Cardiac muscle cell (in vitro differentiated cells and primary cell): ENCODE data around the gene OR5K4. TPM values are rescaled to one million over a fixed set of nuclear protein-coding genes. Genes with fewer than 3 reads are reported as not detected.

Source experiments
- DNase-seq, 2 donors: peaks; one replicate each; pipeline versions ENCODE4 v3.0.0 to v3.0.0-alpha.2; 2010 to 2017; ENCODE audit warnings: low read depth in 1 of 2, low spot score in 1 of 2
- H3K27ac ChIP-seq: fragments of 200-600 bp; sonication (generic); 2 replicates; pipeline ENCODE4 v1.5.1; 2016
- H3K27me3 ChIP-seq: fragments of 200-600 bp; sonication (generic); 2 replicates; pipeline ENCODE4 v1.6.0; 2016; ENCODE audit warnings: control low read depth
- H3K36me3 ChIP-seq: fragments of 200-600 bp; sonication (generic); 2 replicates; pipeline ENCODE4 v1.5.1; 2016; ENCODE audit warnings: control low read depth
- H3K4me1 ChIP-seq: fragments of 200-600 bp; sonication (generic); 2 replicates; pipeline ENCODE4 v1.8.1; 2017; ENCODE audit warnings: low read depth, mild to moderate bottlenecking, mixed run types
- H3K4me3 ChIP-seq: fragments of 200-600 bp; sonication (generic); 2 replicates; pipeline ENCODE4 v1.5.1; 2016; ENCODE audit warnings: mild to moderate bottlenecking
- H3K9me3 ChIP-seq: fragments of 200-600 bp; sonication (generic); 2 replicates; pipeline ENCODE4 v1.5.1; 2017; ENCODE audit warnings: low read depth, mild to moderate bottlenecking, control low read depth
- polyA plus RNA-seq: library from polyadenylated mRNA; unstranded; fragments of >200 nt; fragmentation: Nextera tagmentation; extraction: Ambion mirVana; gene quantifications from 2 replicates; pipeline ENCODE4 v1.2.1, GENCODE V29; 2016
- total RNA-seq: library from RNA; depleted of rRNA; stranded (reverse); fragments of >200 nt; gene quantifications from 2 replicates; pipeline ENCODE4 v1.2.3, GENCODE V29; 2016
- TF ChIP-seq, protein P1 (sequence below): IDR thresholded peaks from 2 replicates; pipeline ENCODE4 v1.5.1; 2012; ENCODE audit warnings: low read depth, mild to moderate bottlenecking, low read length

The OR5K4 gene
- total and polyA plus RNA-seq, 2 experiments from 2014 or later = not detected

- TF ChIP-seq, protein P1, sequence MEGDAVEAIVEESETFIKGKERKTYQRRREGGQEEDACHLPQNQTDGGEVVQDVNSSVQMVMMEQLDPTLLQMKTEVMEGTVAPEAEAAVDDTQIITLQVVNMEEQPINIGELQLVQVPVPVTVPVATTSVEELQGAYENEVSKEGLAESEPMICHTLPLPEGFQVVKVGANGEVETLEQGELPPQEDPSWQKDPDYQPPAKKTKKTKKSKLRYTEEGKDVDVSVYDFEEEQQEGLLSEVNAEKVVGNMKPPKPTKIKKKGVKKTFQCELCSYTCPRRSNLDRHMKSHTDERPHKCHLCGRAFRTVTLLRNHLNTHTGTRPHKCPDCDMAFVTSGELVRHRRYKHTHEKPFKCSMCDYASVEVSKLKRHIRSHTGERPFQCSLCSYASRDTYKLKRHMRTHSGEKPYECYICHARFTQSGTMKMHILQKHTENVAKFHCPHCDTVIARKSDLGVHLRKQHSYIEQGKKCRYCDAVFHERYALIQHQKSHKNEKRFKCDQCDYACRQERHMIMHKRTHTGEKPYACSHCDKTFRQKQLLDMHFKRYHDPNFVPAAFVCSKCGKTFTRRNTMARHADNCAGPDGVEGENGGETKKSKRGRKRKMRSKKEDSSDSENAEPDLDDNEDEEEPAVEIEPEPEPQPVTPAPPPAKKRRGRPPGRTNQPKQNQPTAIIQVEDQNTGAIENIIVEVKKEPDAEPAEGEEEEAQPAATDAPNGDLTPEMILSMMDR = peak; percentile 33
- peaks cover 5% of the 10 kb centered on the region for H3K27me3 ChIP-seq
These were observed 19.6 kb upstream of the OR5K4 start for GRCh38 chr3:98333989-98334606.

DNA sequence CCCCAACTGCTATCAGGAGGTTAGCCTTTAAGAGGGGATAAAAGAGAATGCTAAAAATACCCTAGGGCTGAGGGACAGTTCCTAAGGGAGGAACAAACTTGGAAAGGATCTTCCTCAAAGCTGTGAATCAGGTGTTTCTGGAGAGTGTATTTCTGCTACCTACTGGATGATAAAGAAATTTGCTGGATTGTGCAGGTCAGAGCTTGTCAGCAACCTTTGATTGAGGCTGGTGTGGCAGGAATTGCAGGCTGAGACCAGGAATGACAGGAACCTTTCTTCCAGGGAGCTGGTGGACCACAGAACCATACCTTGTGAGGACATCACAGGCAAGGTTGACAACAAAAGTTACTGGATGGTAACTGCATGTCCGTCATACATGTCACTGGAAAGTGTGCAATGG is 14.6 kb upstream of the OR5K4 start:
- no peaks in the 10 kb centered on the region for H3K36me3 ChIP-seq
- TF ChIP-seq, protein P1 = no peak

More at GRCh38 chr3:98333989-98334606, 19.6 kb upstream of the OR5K4 start:
- no peaks in the 10 kb centered on the region for H3K9me3 ChIP-seq
- no peak overlapping the region for H3K27ac ChIP-seq
- peak in 1 of 2 donors; percentile 56 for DNase-seq
- no peak overlapping the region for H3K4me3 ChIP-seq
- no peaks in the 10 kb centered on the region for H3K36me3 ChIP-seq
- no peaks in the 10 kb centered on the region for H3K4me1 ChIP-seq

GRCh38 chr3:98341758-98342157 is 11.9 kb upstream of the OR5K4 start:
- H3K36me3 ChIP-seq = no peaks in the 10 kb centered on the region
- no peak overlapping the region for H3K4me3 ChIP-seq
- no peak for DNase-seq
- TF ChIP-seq, protein P1 = no peak
- no peaks in the 10 kb centered on the region for H3K27me3 ChIP-seq
- H3K9me3 ChIP-seq = no peaks in the 10 kb centered on the region
- H3K4me1 ChIP-seq = peaks cover 5% of the 10 kb centered on the region
- H3K27ac ChIP-seq = no peak overlapping the region

More for the DNA sequence above, 14.6 kb upstream of the OR5K4 start:
- Histone ChIP-seq H3K27me3 (no peaks in the 10 kb centered on the region), H3K4me3 (no peak overlapping the region), H3K27ac (no peak overlapping the region), H3K4me1 (no peaks in the 10 kb centered on the region), H3K9me3 (no peaks in the 10 kb centered on the region)
- no peak for DNase-seq

DNA sequence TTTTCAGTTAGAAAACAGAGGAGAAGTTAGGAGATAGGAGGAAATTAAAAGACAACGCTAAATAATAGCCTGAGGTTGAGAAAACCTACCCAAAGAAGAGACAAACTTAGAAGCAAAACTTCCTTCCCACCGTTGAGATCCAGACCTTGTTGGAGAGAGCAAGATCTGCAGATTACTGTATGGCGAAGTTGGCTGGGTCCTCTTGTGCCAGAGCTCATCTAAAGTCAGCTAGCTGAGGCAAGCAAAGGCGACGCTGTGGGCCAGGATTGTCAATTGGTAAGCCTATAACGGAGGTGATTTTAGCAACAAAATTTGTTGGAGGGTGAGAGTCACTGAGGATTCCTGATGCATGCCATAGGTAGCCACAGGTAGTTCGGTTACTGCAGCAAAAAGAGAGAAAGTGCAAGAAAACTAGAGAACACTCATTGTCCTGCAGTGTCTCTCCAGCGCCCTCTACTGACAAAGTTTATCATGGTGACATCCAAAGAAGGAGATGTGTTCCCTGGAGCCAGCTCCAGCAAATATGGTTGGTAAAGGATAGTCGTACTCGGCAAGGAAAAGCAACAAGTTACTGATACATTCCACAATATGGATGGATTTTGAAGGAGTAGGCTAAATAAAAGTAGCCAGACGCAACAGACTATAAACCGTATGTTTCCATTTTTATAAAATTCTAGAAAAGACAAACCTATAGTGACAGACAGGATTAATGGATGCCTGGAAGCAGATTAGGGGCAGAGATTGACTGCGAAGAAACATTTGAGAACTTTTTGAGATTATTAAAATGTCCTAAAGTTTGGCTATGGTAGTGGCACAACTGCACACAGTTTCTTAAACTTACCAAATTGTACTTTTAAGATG is 9.8 kb upstream of the OR5K4 start:
- H3K9me3 ChIP-seq = no peaks in the 10 kb centered on the region
- no peaks in the 10 kb centered on the region for H3K27me3 ChIP-seq
- TF ChIP-seq, protein P1 = peak; percentile 59
- no peak overlapping the region for H3K27ac ChIP-seq
- H3K36me3 ChIP-seq = no peaks in the 10 kb centered on the region
- DNase-seq = peak; percentile 35 to 69
- H3K4me1 ChIP-seq = peaks cover 5% of the 10 kb centered on the region
- no peak overlapping the region for H3K4me3 ChIP-seq

GRCh38 chr3:98350082-98350481 is 3.6 kb upstream of the OR5K4 start:
- no peak overlapping the region for H3K4me3 ChIP-seq
- H3K27ac ChIP-seq = no peak overlapping the region
- H3K9me3 ChIP-seq = no peaks in the 10 kb centered on the region
- TF ChIP-seq, protein P1 = no peak
- no peak for DNase-seq
- peaks cover 5% of the 10 kb centered on the region for H3K4me1 ChIP-seq
- H3K36me3 ChIP-seq = no peaks in the 10 kb centered on the region
- H3K27me3 ChIP-seq = no peaks in the 10 kb centered on the region
